ENCODE data around the gene PMM2.

Gene PMM2

GRCh38 chr16:8889893-8890548 lies 92.4 kb downstream of the PMM2 start:
- no peak for DNase-seq

- DNase-seq: no peak
Observed at GRCh38 chr16:8890549-8890921, 92.9 kb downstream of the PMM2 start.

DNA sequence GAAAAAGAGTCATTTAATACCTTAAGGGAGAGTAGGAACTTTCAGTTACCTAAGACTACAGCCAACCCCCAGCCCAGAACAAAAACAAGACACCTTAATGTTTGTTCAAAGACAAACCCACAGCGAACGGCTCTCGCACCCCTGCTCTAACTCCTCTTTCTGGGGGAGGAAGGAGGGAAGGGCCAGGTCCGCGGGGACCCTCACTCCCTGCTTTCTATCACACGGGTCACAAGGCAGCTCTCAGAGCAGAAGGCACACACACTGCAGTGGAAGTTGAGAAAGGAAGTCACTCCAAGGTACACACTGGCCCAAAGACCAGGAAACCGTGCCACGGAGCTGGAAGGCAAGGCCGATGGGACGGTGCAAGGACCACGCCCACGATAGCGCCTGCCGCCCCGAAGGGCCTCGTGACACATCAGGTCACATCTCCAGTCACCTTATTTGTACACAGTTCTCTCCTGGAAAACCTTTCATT lies 94.5 kb downstream of the PMM2 start:
- no peak for DNase-seq

DNA sequence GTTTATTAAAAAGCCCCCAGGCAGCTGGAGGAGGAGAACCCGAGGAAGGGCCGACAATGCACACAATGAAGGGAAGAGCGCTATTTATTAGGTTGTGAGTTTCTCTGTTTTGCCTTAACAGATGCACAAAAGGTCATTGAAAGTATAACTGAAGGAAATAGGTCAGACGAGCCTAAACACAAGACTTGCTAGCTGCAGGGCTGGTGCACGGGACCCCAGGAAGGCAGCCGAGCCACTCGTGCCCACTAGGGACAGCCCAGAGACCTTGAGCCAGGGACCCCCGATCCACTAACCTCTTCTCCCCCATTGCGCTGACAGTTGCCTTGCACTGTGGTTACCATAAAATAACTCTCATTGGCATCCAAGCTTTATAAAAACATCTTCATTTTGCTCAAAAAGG lies 95.8 kb downstream of the PMM2 start:
- DNase-seq: no peak

- DNase-seq: no peak
Observed at GRCh38 chr16:8893976-8894690, 96.5 kb downstream of the PMM2 start.

- no peak for DNase-seq
Observed at GRCh38 chr16:8894736-8895334, 97.2 kb downstream of the PMM2 start.

DNA sequence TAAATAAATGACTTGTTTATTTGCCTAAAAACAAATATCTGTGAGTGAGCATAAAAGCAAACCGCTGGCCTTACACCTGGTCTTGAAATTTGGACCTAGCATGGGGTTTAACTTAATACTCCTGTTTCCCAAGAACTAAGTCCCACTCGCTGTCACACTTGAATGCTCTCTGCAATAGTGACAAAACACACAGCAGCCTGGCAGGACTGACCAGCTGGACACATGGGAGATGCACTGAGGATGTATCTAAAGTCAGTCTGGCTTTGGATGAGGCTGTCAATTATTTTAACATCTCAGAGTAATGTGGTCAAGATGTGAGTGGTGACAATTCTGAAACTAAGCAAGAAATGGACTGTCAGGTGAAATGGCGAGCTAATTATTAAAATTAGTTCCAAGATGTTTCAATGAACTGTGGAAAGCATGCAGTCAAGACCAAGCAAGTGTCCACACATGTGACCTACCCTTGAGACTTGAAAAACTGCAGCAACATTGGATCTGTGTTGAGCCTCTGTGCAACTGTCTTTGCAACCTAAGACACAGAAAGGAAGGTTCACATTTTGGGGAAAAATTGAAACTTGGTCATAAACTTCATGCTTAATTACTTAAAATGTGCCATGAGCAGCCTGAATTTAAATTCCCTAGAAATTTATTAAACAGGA lies 101.2 kb downstream of the PMM2 start:
- DNase-seq: no peak

All from NCI-H774 (cell line).